ENCODE data around the gene CCNH. TPM values are rescaled to one million over a fixed set of nuclear protein-coding genes. Genes with fewer than 3 reads are reported as not detected.

The CCNH gene
- total RNA-seq, 1 donor from 2014 or later = 28.6 TPM

- intact Hi-C loops (cut with DNase I) = no loop called here
Measured at GRCh38 chr5:87405472-87406155, 7.1 kb downstream of the CCNH start.

GRCh38 chr5:87404359-87404758 lies 8.4 kb downstream of the CCNH start:
- intact Hi-C loops (cut with DNase I) = no loop called here
- DNase-seq (ENCODE audit: low spot score) = no peak

More at GRCh38 chr5:87405472-87406155, 7.1 kb downstream of the CCNH start:
- no peak for DNase-seq (ENCODE audit: low spot score)

DNA sequence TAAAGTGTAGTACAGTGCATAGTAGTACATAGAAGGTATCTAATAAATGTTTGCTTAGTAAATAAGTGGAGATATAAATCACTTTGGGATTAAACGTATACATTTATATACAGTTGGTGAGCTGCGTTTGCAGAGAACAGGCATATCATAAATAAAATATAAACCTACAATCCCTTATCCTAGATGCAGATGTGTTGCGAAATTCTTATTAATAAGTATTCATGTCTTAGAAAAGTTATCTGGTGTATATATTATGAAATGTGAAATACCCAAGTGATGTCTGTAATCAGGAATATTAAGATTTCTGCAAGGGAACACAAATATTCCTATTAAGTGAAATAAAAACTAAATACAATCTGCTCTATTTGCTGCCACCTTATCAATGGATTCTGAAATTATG lies 8.8 kb downstream of the CCNH start:
- no peak for DNase-seq (ENCODE audit: low spot score)
- intact Hi-C loops (cut with DNase I) = no loop called here

- no peak for DNase-seq (ENCODE audit: low spot score)
- intact Hi-C loops (cut with DNase I) = no loop called here
Measured at GRCh38 chr5:87403409-87403808, 9.3 kb downstream of the CCNH start.

- intact Hi-C loops (cut with DNase I) = no loop called here
Measured at GRCh38 chr5:87401626-87402025, 11.1 kb downstream of the CCNH start.

DNA sequence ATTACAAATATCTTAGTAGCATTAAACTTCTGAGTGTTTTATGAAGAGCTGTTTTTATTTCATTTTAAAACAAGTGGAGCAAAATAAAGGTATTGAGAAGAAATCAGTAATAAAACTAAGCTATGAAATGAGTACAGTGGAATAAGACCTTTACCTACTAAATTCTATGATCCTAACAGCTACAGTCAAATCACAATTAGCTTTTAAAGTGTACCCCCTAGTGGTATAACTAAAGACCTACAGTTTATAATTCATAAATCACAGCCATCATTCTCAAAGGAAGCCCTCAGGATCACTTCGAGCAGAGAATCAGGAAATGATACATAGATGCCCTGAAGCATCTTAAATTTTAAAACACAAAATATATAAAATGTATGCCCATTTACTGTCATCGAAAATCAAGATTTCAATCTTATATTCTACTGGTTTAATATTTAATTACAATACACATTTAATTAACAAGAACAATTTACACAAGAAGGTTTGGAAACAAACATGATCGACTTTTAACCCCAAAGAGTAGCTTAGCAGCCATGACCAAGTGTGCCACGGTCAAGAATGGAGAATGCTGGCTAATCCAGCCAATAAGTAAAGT lies 12.3 kb downstream of the CCNH start:
- no peak for DNase-seq (ENCODE audit: low spot score)
- intact Hi-C loops (cut with DNase I) = no loop called here

More at GRCh38 chr5:87401626-87402025, 11.1 kb downstream of the CCNH start:
- DNase-seq (ENCODE audit: low spot score) = no peak

GRCh38 chr5:87399720-87400119 lies 13.0 kb downstream of the CCNH start:
- intact Hi-C loops (cut with DNase I) = loop anchor here (5.0 kb wide), 1 partner anchor 332 kb away; no protein-coding TSS in a partner anchor
- no peak for DNase-seq (ENCODE audit: low spot score)

GRCh38 chr5:87398981-87399614 lies 13.6 kb downstream of the CCNH start:
- intact Hi-C loops (cut with DNase I) = loop anchor here (5.0 kb wide), 1 partner anchor 332 kb away; no protein-coding TSS in a partner anchor
- no peak for DNase-seq (ENCODE audit: low spot score)

- intact Hi-C loops (cut with DNase I) = loop anchor here (5.0 kb wide), 1 partner anchor 327 kb away; no protein-coding TSS in a partner anchor
- no peak for DNase-seq (ENCODE audit: low spot score)
Measured at GRCh38 chr5:87394411-87395165, 18.1 kb downstream of the CCNH start.

- no peak for DNase-seq (ENCODE audit: low spot score)
- intact Hi-C loops (cut with DNase I) = no loop called here
Measured at GRCh38 chr5:87393331-87393730, 19.4 kb downstream of the CCNH start.

GRCh38 chr5:87392801-87393200 lies 19.9 kb downstream of the CCNH start:
- intact Hi-C loops (cut with DNase I) = no loop called here
- DNase-seq (ENCODE audit: low spot score) = no peak

DNA sequence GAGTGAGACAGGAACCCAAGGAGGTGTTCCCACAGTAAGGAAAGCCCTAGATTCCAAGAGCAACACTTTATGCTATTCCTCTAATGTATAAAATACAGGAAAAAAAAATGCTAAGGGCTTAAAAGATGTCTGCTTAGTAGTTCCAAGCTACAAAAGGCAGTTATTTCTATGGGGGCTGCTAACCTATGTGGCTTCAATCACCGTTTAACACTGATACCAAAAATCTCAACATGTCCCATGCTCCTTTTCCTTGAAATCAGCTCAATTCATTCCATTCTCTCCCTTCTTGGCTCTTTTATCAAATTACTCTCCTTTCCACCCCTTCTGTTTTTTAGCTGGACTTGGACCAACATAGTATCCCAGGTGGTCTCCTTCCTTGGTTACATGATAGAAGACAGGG lies 20.6 kb downstream of the CCNH start:
- intact Hi-C loops (cut with DNase I) = no loop called here
- no peak for DNase-seq (ENCODE audit: low spot score)

DNA sequence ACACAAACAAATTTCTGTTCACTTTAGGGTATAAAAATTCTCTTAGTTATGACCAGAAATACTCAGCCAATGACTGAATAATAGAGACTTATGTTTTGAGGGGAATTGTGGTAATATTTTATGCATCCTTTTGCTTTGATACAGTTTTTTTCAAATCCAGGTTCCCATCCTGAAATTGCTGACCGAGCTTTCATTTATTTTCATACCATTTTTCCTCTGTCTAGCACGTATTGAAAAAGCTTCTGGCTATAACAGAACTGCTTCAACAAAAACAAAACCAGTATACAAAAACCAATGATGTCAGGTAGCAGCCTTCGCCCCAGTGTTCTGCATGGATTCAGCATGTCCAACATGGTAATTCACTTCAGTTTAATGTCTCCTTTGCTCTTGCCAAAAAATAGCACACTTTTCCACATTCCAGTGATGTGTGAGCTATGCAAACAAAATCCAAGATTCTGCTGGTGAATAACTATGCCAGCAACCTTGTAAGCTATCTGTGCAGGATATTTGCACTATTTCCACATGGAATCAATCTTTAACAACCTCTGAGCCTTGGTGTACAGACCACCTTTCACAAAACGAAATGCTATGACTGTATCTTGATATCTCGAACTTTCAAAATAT lies 22.0 kb downstream of the CCNH start:
- intact Hi-C loops (cut with DNase I) = no loop called here
- DNase-seq (ENCODE audit: low spot score) = no peak

- intact Hi-C loops (cut with DNase I) = no loop called here
Measured at GRCh38 chr5:87390075-87390474, 22.7 kb downstream of the CCNH start.

DNA sequence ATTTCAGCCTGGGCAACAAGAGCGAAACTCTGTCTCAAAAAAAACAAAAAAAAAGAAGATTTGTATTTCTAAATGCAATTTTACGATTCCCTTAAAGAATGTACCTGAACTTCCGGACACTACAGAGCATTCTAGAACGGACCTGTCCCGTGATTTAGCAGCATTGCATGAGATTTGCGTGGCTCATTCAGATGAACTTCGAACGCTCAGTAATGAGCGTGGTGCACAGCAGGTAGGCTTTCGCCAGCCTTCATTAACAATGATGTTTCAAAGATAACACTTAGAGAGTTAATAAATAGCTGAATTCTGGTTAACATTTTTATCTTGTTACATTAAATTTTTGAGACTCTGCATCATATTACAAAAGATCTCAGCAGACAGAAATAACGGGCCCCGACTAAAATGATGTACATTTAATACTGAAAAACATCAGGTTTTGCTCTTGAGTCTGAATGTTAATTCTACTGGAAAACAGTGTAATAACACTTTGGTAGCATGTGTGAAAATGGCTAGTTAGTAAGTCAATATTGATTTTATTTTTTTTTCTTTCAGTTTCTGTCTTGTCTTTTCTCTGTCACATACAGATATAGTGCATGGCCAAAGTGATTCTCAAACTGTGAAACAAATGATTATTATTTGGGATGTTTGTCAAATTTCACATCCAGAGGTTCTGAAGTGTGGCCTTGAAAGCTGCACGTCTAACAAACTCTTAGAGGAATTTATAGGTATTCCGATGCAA lies 23.3 kb downstream of the CCNH start:
- no peak for DNase-seq (ENCODE audit: low spot score)
- intact Hi-C loops (cut with DNase I) = no loop called here

More at GRCh38 chr5:87390075-87390474, 22.7 kb downstream of the CCNH start:
- DNase-seq (ENCODE audit: low spot score) = no peak

DNA sequence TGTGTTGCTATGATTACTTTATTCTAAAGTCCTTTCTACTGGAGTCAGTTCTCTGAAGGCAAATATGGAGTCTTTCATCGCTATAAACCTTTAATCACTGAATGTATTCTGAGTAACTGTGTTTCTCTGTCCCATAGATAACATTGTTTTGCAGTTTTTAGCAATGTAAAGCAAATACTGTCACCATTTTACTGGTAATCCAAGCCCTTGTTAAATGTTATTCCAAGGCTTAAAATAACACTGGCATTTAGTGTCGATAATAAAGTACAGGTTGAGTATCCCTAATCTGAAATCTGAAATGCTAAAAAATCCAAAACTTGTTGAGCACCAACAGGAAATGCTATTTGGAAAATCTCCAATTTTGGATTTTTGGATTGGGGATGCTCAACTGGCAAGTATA lies 24.6 kb downstream of the CCNH start:
- intact Hi-C loops (cut with DNase I) = no loop called here

GRCh38 chr5:87385802-87386201 lies 26.9 kb downstream of the CCNH start:
- no peak for DNase-seq (ENCODE audit: low spot score)
- intact Hi-C loops (cut with DNase I) = no loop called here

More for the DNA sequence above, 24.6 kb downstream of the CCNH start:
- DNase-seq (ENCODE audit: low spot score) = no peak

- intact Hi-C loops (cut with DNase I) = no loop called here
- DNase-seq (ENCODE audit: low spot score) = no peak
Measured at GRCh38 chr5:87383216-87383615, 29.5 kb downstream of the CCNH start.

DNA sequence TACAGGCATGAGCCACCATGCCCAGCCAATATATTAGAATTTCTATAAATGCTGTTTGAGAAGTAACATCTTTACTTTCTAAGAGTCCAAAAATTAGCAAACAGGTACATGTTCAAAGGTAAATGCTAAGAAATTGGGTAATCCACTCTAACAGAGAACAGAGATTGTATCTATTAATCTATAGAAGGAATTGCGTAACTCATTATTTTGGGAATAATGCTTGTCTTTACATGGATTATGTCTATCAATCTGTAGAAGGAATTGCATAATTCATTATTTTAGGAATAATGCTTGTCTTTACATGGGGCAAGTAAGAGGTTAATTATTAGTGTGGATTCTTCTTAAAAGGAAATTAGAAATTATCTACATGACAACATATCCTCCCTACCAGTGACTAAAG lies 30.5 kb downstream of the CCNH start:
- intact Hi-C loops (cut with DNase I) = no loop called here

More for the DNA sequence above, 30.5 kb downstream of the CCNH start:
- no peak for DNase-seq (ENCODE audit: low spot score)
